HEK293 (cell line): Measurements from ENCODE around the gene TTLL1.

Source experiments
- AEBP2 ChIP-seq: fragments of 450-650 bp; formaldehyde crosslinking; IDR thresholded peaks from 2 replicates; pipeline ENCODE4 v1.5.1; 2016; ENCODE audit warnings: missing biosample characterization, missing genetic modification characterization, borderline replicate concordance
- CTCF ChIP-seq: fragments of 450-650 bp; formaldehyde crosslinking; IDR thresholded peaks from 2 replicates; pipeline ENCODE4 v1.5.1; 2016; ENCODE audit warnings: missing biosample characterization, missing genetic modification characterization
- FEZF1 ChIP-seq: fragments of 450-650 bp; formaldehyde crosslinking; IDR thresholded peaks from 2 replicates; pipeline ENCODE4 v1.5.1; 2016; ENCODE audit warnings: missing biosample characterization, missing genetic modification characterization
- GLIS2 ChIP-seq: fragments of 450-650 bp; formaldehyde crosslinking; IDR thresholded peaks from 2 replicates; pipeline ENCODE4 v1.5.1; 2016; ENCODE audit warnings: missing biosample characterization, missing genetic modification characterization
- HOXD13 ChIP-seq: sonication (generic); formaldehyde crosslinking; IDR thresholded peaks from 2 replicates; pipeline ENCODE4 v1.8.0; 2022; ENCODE audit warnings: missing genetic modification reagents, borderline replicate concordance
- KLF9 ChIP-seq: fragments of 450-650 bp; formaldehyde crosslinking; IDR thresholded peaks from 2 replicates; pipeline ENCODE4 v1.5.1; 2016; ENCODE audit warnings: missing biosample characterization, missing genetic modification characterization, low read depth
- MEIS1 ChIP-seq: sonication (generic); formaldehyde crosslinking; IDR thresholded peaks from 2 replicates; pipeline ENCODE4 v1.8.1; 2022; ENCODE audit warnings: missing genetic modification reagents, mild to moderate bottlenecking, borderline replicate concordance
- PRDM2 ChIP-seq: fragments of 450-650 bp; formaldehyde crosslinking; IDR thresholded peaks from 2 replicates; pipeline ENCODE4 v1.5.1; 2016; ENCODE audit warnings: missing biosample characterization, missing genetic modification characterization, borderline replicate concordance
- SCRT2 ChIP-seq: fragments of 450-650 bp; formaldehyde crosslinking; IDR thresholded peaks from 2 replicates; pipeline ENCODE4 v1.5.1; 2016; ENCODE audit warnings: missing biosample characterization, missing genetic modification characterization
- ZIC2 ChIP-seq: fragments of 450-650 bp; formaldehyde crosslinking; IDR thresholded peaks from 2 replicates; pipeline ENCODE4 v1.5.1; 2016; ENCODE audit warnings: missing biosample characterization, missing genetic modification characterization
- ZNF16 ChIP-seq: fragments of 450-650 bp; formaldehyde crosslinking; IDR thresholded peaks from 2 replicates; pipeline ENCODE4 v1.5.1; 2016; ENCODE audit warnings: low read depth, missing biosample characterization, missing genetic modification characterization
- ZNF174 ChIP-seq: fragments of 450-650 bp; formaldehyde crosslinking; IDR thresholded peaks from 2 replicates; pipeline ENCODE4 v1.5.0; 2017; ENCODE audit warnings: missing biosample characterization, mild to moderate bottlenecking, missing genetic modification characterization
- ZNF211 ChIP-seq: fragments of 450-650 bp; formaldehyde crosslinking; IDR thresholded peaks from 2 replicates; pipeline ENCODE4 v1.5.1; 2016; ENCODE audit warnings: low read depth, missing biosample characterization, missing genetic modification characterization
- ZNF280D ChIP-seq: fragments of 450-650 bp; formaldehyde crosslinking; IDR thresholded peaks from 2 replicates; pipeline ENCODE4 v1.5.1; 2016; ENCODE audit warnings: missing biosample characterization, missing genetic modification characterization
- ZNF596 ChIP-seq: fragments of 450-650 bp; IDR thresholded peaks from 2 replicates; pipeline ENCODE4 v1.5.0; 2018; ENCODE audit warnings: missing biosample characterization, mild to moderate bottlenecking, missing genetic modification characterization, moderate library complexity
- ZNF645 ChIP-seq: fragments of 450-650 bp; formaldehyde crosslinking; IDR thresholded peaks from 2 replicates; pipeline ENCODE4; 2016; ENCODE audit warnings: missing biosample characterization, missing genetic modification characterization
- ZNF658 ChIP-seq: fragments of 450-650 bp; formaldehyde crosslinking; IDR thresholded peaks from 2 replicates; pipeline ENCODE4; 2016; ENCODE audit warnings: missing biosample characterization, missing genetic modification characterization
- ZNF670 ChIP-seq: fragments of 450-650 bp; formaldehyde crosslinking; IDR thresholded peaks from 2 replicates; pipeline ENCODE4 v1.5.1; 2016; ENCODE audit warnings: missing biosample characterization, missing genetic modification characterization, low read depth
- ZNF677 ChIP-seq: fragments of 450-650 bp; IDR thresholded peaks from 2 replicates; pipeline ENCODE4 v1.5.0; 2018; ENCODE audit warnings: missing biosample characterization, mild to moderate bottlenecking, missing genetic modification characterization, moderate library complexity
- ZNF792 ChIP-seq: fragments of 450-650 bp; formaldehyde crosslinking; IDR thresholded peaks from 2 replicates; pipeline ENCODE4 v1.5.1; 2016; ENCODE audit warnings: missing biosample characterization, missing genetic modification characterization

The TTLL1 gene

GRCh38 chr22:43129426-43130425 lies 40.5 kb upstream of the TTLL1 start (continued):
- TF ChIP-seq PRDM2 (tag by site-specific recombination) = no peak
- TF ChIP-seq ZNF658 (tag by site-specific recombination) = no peak
- no peak for TF ChIP-seq ZNF596 (tag by site-specific recombination)
- TF ChIP-seq MEIS1 = no peak
- no peak for TF ChIP-seq CTCF (tag by site-specific recombination)
- 0 out of 2 replicates have a peak, but pooled peaks have one; percentile 12 for TF ChIP-seq KLF9 (tag by site-specific recombination)
- no peak for TF ChIP-seq ZNF211
- TF ChIP-seq ZNF670 (tag by site-specific recombination) = no peak
- TF ChIP-seq FEZF1 (tag by site-specific recombination) = no peak
- 0 out of 2 replicates have a peak, but pooled peaks have one; percentile 40 for TF ChIP-seq GLIS2 (tag by site-specific recombination)
- peak; percentile 85 for TF ChIP-seq ZIC2 (tag by site-specific recombination)
- no peak for TF ChIP-seq ZNF677 (tag by site-specific recombination)
- TF ChIP-seq ZNF16 (tag by site-specific recombination) = no peak
- TF ChIP-seq ZNF645 (tag by site-specific recombination) = no peak
- TF ChIP-seq SCRT2 (tag by site-specific recombination) = no peak
- TF ChIP-seq ZNF792 (tag by site-specific recombination) = no peak
- TF ChIP-seq ZNF280D (tag by site-specific recombination) = no peak
- TF ChIP-seq ZNF174 (tag by site-specific recombination) = no peak
- no peak for TF ChIP-seq AEBP2
- TF ChIP-seq HOXD13 (CRISPR knock-in tag) = no peak
